ENCODE data around the gene TCF12. TPM values are rescaled to one million over a fixed set of nuclear protein-coding genes. Genes with fewer than 3 reads are reported as not detected.

The TCF12 gene
- polyA plus RNA-seq, 3 donors, result 151 to 186 (median 162) TPM

GRCh38 chr15:56964182-56964581 lies 45.7 kb downstream of the TCF12 start:
- DNase-seq (ENCODE audit: extremely low read depth in 1 of 11, low read depth in 9 of 11, low spot score in 4 of 11), result no peak

GRCh38 chr15:56965231-56966013 lies 47.0 kb downstream of the TCF12 start:
- no peak for DNase-seq (ENCODE audit: extremely low read depth in 1 of 11, low read depth in 9 of 11, low spot score in 4 of 11)

GRCh38 chr15:56967336-56967735 lies 48.9 kb downstream of the TCF12 start:
- no peak for DNase-seq (ENCODE audit: extremely low read depth in 1 of 11, low read depth in 9 of 11, low spot score in 4 of 11)

GRCh38 chr15:56968256-56968655 lies 49.8 kb downstream of the TCF12 start:
- DNase-seq (ENCODE audit: extremely low read depth in 1 of 11, low read depth in 9 of 11, low spot score in 4 of 11), result no peak

GRCh38 chr15:56968821-56969220 lies 50.4 kb downstream of the TCF12 start:
- DNase-seq (ENCODE audit: extremely low read depth in 1 of 11, low read depth in 9 of 11, low spot score in 4 of 11), result no peak

- no peak for DNase-seq (ENCODE audit: extremely low read depth in 1 of 11, low read depth in 9 of 11, low spot score in 4 of 11)
Observed at GRCh38 chr15:56969265-56969895, 50.9 kb downstream of the TCF12 start.

- DNase-seq (ENCODE audit: extremely low read depth in 1 of 11, low read depth in 9 of 11, low spot score in 4 of 11), result no peak
Observed at GRCh38 chr15:56971571-56971970, 53.1 kb downstream of the TCF12 start.

GRCh38 chr15:56972016-56972415 lies 53.6 kb downstream of the TCF12 start:
- DNase-seq (ENCODE audit: extremely low read depth in 1 of 11, low read depth in 9 of 11, low spot score in 4 of 11), result no peak

- DNase-seq (ENCODE audit: extremely low read depth in 1 of 11, low read depth in 9 of 11, low spot score in 4 of 11), result no peak
Observed at GRCh38 chr15:56972426-56972825, 54.0 kb downstream of the TCF12 start.

- DNase-seq (ENCODE audit: extremely low read depth in 1 of 11, low read depth in 9 of 11, low spot score in 4 of 11), result no peak
Observed at GRCh38 chr15:56973463-56973862, 55.0 kb downstream of the TCF12 start.

GRCh38 chr15:56977232-56977631 lies 58.8 kb downstream of the TCF12 start:
- no peak for DNase-seq (ENCODE audit: extremely low read depth in 1 of 11, low read depth in 9 of 11, low spot score in 4 of 11)

- DNase-seq (ENCODE audit: extremely low read depth in 1 of 11, low read depth in 9 of 11, low spot score in 4 of 11), result no peak
Observed at GRCh38 chr15:56978898-56979662, 60.6 kb downstream of the TCF12 start.

GRCh38 chr15:56980473-56980872 lies 62.0 kb downstream of the TCF12 start:
- DNase-seq (ENCODE audit: extremely low read depth in 1 of 11, low read depth in 9 of 11, low spot score in 4 of 11), result peak in 4 of 11 donors; percentile 15 to 29 (median 21)

- no peak for DNase-seq (ENCODE audit: extremely low read depth in 1 of 11, low read depth in 9 of 11, low spot score in 4 of 11)
Observed at GRCh38 chr15:56981160-56981559, 62.7 kb downstream of the TCF12 start.

GRCh38 chr15:56982987-56983386 lies 64.5 kb downstream of the TCF12 start:
- no peak for DNase-seq (ENCODE audit: extremely low read depth in 1 of 11, low read depth in 9 of 11, low spot score in 4 of 11)

GRCh38 chr15:56984681-56985481 lies 66.4 kb downstream of the TCF12 start:
- peak in 1 of 11 donors; percentile 8 for DNase-seq (ENCODE audit: extremely low read depth in 1 of 11, low read depth in 9 of 11, low spot score in 4 of 11)

- no peak for DNase-seq (ENCODE audit: extremely low read depth in 1 of 11, low read depth in 9 of 11, low spot score in 4 of 11)
Observed at GRCh38 chr15:56985856-56986255, 67.4 kb downstream of the TCF12 start.

GRCh38 chr15:56987286-56987685 lies 68.8 kb downstream of the TCF12 start:
- DNase-seq (ENCODE audit: extremely low read depth in 1 of 11, low read depth in 9 of 11, low spot score in 4 of 11), result no peak

- no peak for DNase-seq (ENCODE audit: extremely low read depth in 1 of 11, low read depth in 9 of 11, low spot score in 4 of 11)
Observed at GRCh38 chr15:56988219-56988618, 69.8 kb downstream of the TCF12 start.

All from renal cortex interstitium (tissue), 11 donors.